GM19238 (cell line): Measurements from ENCODE around the gene HRH1.
A peak's percentile ranks its signal among the peaks of the same experiment; 100 is the strongest.

Source experiments
- DNase-seq: peaks from one replicate; pipeline ENCODE4 v3.0.0; 2011; ENCODE audit warnings: low spot score; ENCODE audit not compliant: insufficient read length

Gene HRH1

GRCh38 chr3:11272906-11273574 is 118.7 kb downstream of the HRH1 start:
- no peak for DNase-seq

- no peak for DNase-seq
Observed at GRCh38 chr3:11273891-11274291, 119.6 kb downstream of the HRH1 start.

- no peak for DNase-seq
Observed at GRCh38 chr3:11274566-11275142, 120.4 kb downstream of the HRH1 start.

GRCh38 chr3:11275926-11276325 is 121.6 kb downstream of the HRH1 start:
- DNase-seq = no peak

- no peak for DNase-seq
Observed at GRCh38 chr3:11276901-11277300, 122.6 kb downstream of the HRH1 start.

GRCh38 chr3:11282250-11283138 is 128.2 kb downstream of the HRH1 start:
- no peak for DNase-seq

GRCh38 chr3:11283139-11283475 is 128.8 kb downstream of the HRH1 start:
- no peak for DNase-seq

- no peak for DNase-seq
Observed at GRCh38 chr3:11284011-11284410, 129.7 kb downstream of the HRH1 start.

GRCh38 chr3:11285471-11285870 is 131.2 kb downstream of the HRH1 start:
- DNase-seq = no peak

- no peak for DNase-seq
Observed at GRCh38 chr3:11287404-11287803, 133.1 kb downstream of the HRH1 start.

- DNase-seq = no peak
Observed at GRCh38 chr3:11288021-11288491, 133.8 kb downstream of the HRH1 start.

- peak; percentile 31 for DNase-seq
Observed at GRCh38 chr3:11288786-11289637, 134.7 kb downstream of the HRH1 start.

GRCh38 chr3:11289864-11290263 is 135.6 kb downstream of the HRH1 start:
- DNase-seq = no peak

GRCh38 chr3:11290743-11291680 is 136.7 kb downstream of the HRH1 start:
- DNase-seq = no peak

GRCh38 chr3:11291808-11292207 is 137.5 kb downstream of the HRH1 start:
- DNase-seq = no peak

GRCh38 chr3:11297126-11297525 is 142.8 kb downstream of the HRH1 start:
- no peak for DNase-seq

GRCh38 chr3:11300970-11301369 is 146.7 kb downstream of the HRH1 start:
- no peak for DNase-seq

- no peak for DNase-seq
Observed at GRCh38 chr3:11302444-11302843, 148.2 kb downstream of the HRH1 start.

GRCh38 chr3:11304175-11304574 is 149.9 kb downstream of the HRH1 start:
- DNase-seq = no peak

GRCh38 chr3:11305509-11305908 is 151.2 kb downstream of the HRH1 start:
- no peak for DNase-seq
